SK-N-SH (cell line): Measurements from ENCODE around the gene ENDOV. TPM values are rescaled to one million over a fixed set of nuclear protein-coding genes. Genes with fewer than 3 reads are reported as not detected.
A peak's percentile ranks its signal among the peaks of the same experiment; 100 is the strongest.

ENCODE experiments used
- CTCF ChIA-PET: fragments of 300-600, 350-600 bp; formaldehyde crosslinking; extraction: SDS; loops from one replicate; lab custom pipeline; 2021; lab: Yijun Ruan, JAX
- POLR2A ChIA-PET: fragments of 350-600 bp; sonication (Branson Sonifier 250); formaldehyde crosslinking; extraction: SDS; loops from one replicate; lab custom pipeline; 2020; ENCODE audit warnings: antibody characterized with exemption, inconsistent platforms; lab: Yijun Ruan, JAX
- DNase-seq: peaks from one replicate; pipeline ENCODE4 v3.0.0; 2012
- H2AFZ ChIP-seq: fragments of 200-600 bp; sonication (generic); 2 replicates; pipeline ENCODE4 v1.8.1; 2016; ENCODE audit warnings: antibody characterized with exemption, mild to moderate bottlenecking, low read depth
- H3F3A ChIP-seq: fragments of 200-600 bp; sonication (generic); replicated peaks from 2 replicates; pipeline ENCODE3; 2016; ENCODE audit warnings: antibody characterized with exemption, mild to moderate bottlenecking; ENCODE audit not compliant: insufficient read depth
- H3K27ac ChIP-seq, 2 experiments: fragments of 200-500 bp in 1 of 2; fragments of 200-600 bp in 1 of 2; sonication (Bioruptor generic) in 1 of 2; sonication (generic), shearing (Covaris generic) in 1 of 2; 2 replicates each; pipeline versions ENCODE4 v1.5.1 to v1.6.1; 2014 to 2016; ENCODE audit warnings: low read depth in 2 of 2, inconsistent platforms in 1 of 2, low read length in 1 of 2, mild to moderate bottlenecking in 1 of 2, mixed read lengths in 1 of 2
- H3K27me3 ChIP-seq: fragments of 200-600 bp; sonication (generic), shearing (Covaris generic); 2 replicates; pipeline ENCODE4 v1.6.1; 2016; ENCODE audit warnings: mixed run types; ENCODE audit not compliant: insufficient read depth
- H3K36me3 ChIP-seq, 2 experiments: fragments of 200-500 bp in 1 of 2; fragments of 200-600 bp in 1 of 2; sonication (Bioruptor generic) in 1 of 2; sonication (generic) in 1 of 2; replicated peaks in 1 of 2; 2 replicates each; pipeline versions ENCODE3 to v1.5.1; 2014 to 2016; ENCODE audit warnings: low read length in 1 of 2, mild to moderate bottlenecking in 1 of 2; ENCODE audit not compliant: insufficient read depth in 2 of 2, control insufficient read depth in 1 of 2
- H3K4me1 ChIP-seq, 2 experiments: fragments of 200-500 bp in 1 of 2; fragments of 200-600 bp in 1 of 2; sonication (Bioruptor generic) in 1 of 2; sonication (generic), shearing (Covaris generic) in 1 of 2; 2 replicates each; pipeline versions ENCODE4 v1.5.1 to v1.6.1; 2014 to 2016; ENCODE audit warnings: low read depth in 1 of 2, low read length in 1 of 2, mixed run types in 1 of 2; ENCODE audit not compliant: insufficient read depth in 2 of 2, control insufficient read depth in 1 of 2
- H3K4me2 ChIP-seq: fragments of 200-600 bp; sonication (generic), shearing (Covaris generic); 2 replicates; pipeline ENCODE4 v1.6.1; 2017; ENCODE audit warnings: mixed run types
- H3K4me3 ChIP-seq, 2 experiments: fragments of 200-500 bp in 1 of 2; fragments of 200-600 bp in 1 of 2; sonication (Bioruptor generic) in 1 of 2; sonication (generic), shearing (Covaris generic) in 1 of 2; 2 replicates each; pipeline versions ENCODE4 v1.5.1 to v1.8.1; 2014 to 2016; ENCODE audit warnings: low read depth in 2 of 2, inconsistent platforms in 1 of 2, low read length in 1 of 2, mild to moderate bottlenecking in 1 of 2, mixed read lengths in 1 of 2, moderate library complexity in 1 of 2
- H3K79me2 ChIP-seq: fragments of 200-600 bp; sonication (generic); 2 replicates; pipeline ENCODE4 v1.8.1; 2017; ENCODE audit warnings: mild to moderate bottlenecking; ENCODE audit not compliant: insufficient read depth
- H3K9ac ChIP-seq: fragments of 200-600 bp; sonication (generic); 2 replicates; pipeline ENCODE4 v1.6.1; 2017; ENCODE audit warnings: mixed run types
- H3K9me2 ChIP-seq: fragments of 200-600 bp; sonication (generic); 2 replicates; pipeline ENCODE4 v1.6.1; 2017; ENCODE audit warnings: mixed run types
- H3K9me3 ChIP-seq: fragments of 200-600 bp; sonication (generic); 2 replicates; pipeline ENCODE4 v1.6.1; 2017; ENCODE audit warnings: mixed run types, mild to moderate bottlenecking, moderate library complexity
- H4K20me1 ChIP-seq: fragments of 200-600 bp; sonication (generic); 2 replicates; pipeline ENCODE4 v1.6.1; 2017; ENCODE audit warnings: mild to moderate bottlenecking, mixed run types; ENCODE audit not compliant: insufficient read depth
- FOSL2 ChIP-seq: IDR thresholded peaks from 2 replicates; pipeline ENCODE4 v1.4.0; 2012; ENCODE audit warnings: low read depth, mild to moderate bottlenecking, moderate library complexity, borderline replicate concordance
- FOXJ3 ChIP-seq: sonication (generic); formaldehyde crosslinking; IDR thresholded peaks from 2 replicates; pipeline ENCODE4 v1.5.1; 2020; ENCODE audit warnings: mild to moderate bottlenecking, missing genetic modification reagents
- FOXM1 ChIP-seq: IDR thresholded peaks from 2 replicates; pipeline ENCODE4 v1.4.0; 2012; ENCODE audit warnings: low read depth, mild to moderate bottlenecking
- GABPA ChIP-seq: IDR thresholded peaks from 2 replicates; pipeline ENCODE4 v1.4.0; 2012; ENCODE audit warnings: low read depth, mild to moderate bottlenecking
- IRF3 ChIP-seq: fragments of 150-350 bp; IDR thresholded peaks from 2 replicates; pipeline ENCODE4 v1.6.1; 2016; ENCODE audit warnings: mild to moderate bottlenecking, low read depth, low read length
- MXI1 ChIP-seq: IDR thresholded peaks from 2 replicates; pipeline ENCODE4 v1.6.1; 2012; ENCODE audit warnings: mild to moderate bottlenecking, low read depth, low read length, improper control_type of control experiment
- POLR2AphosphoS5 ChIP-seq: IDR thresholded peaks from 2 replicates; pipeline ENCODE4 v1.6.1; 2012; ENCODE audit warnings: low read depth, low read length
- REST ChIP-seq: IDR thresholded peaks from 2 replicates; pipeline ENCODE4 v1.6.1; 2012; ENCODE audit warnings: mild to moderate bottlenecking, low read depth, low read length, moderate library complexity
- SIN3A ChIP-seq: IDR thresholded peaks from 2 replicates; pipeline ENCODE4 v1.6.1; 2012; ENCODE audit warnings: low read depth, mild to moderate bottlenecking, low read length, moderate library complexity, borderline replicate concordance
- TEAD4 ChIP-seq: IDR thresholded peaks from 2 replicates; pipeline ENCODE4 v1.4.0; 2012; ENCODE audit warnings: mild to moderate bottlenecking, borderline replicate concordance; ENCODE audit not compliant: insufficient read depth
- WGBS: methylation state at CpG from one replicate; pipeline ENCODE4 v1.1.6; 2017; ENCODE audit warnings: low lambda C conversion rate; 5-methylcytosine and 5-hydroxymethylcytosine counted together
- polyA plus RNA-seq, 3 experiments: library from polyadenylated mRNA; depleted of rRNA; stranded (reverse); fragments of >200 nt; gene quantifications; 2 replicates each; pipeline ENCODE4 v1.2.3, GENCODE V29; 2012

ENDOV gene
- polyA plus RNA-seq, 1 of the 3 experiments (the other 2 are of a cell fraction), result 83.6 TPM

GRCh38 chr17:80415626-80416137 lies 715 bp downstream of the ENDOV start:
- no peak for DNase-seq
- Histone ChIP-seq H4K20me1 (peaks cover 31% of the 10 kb centered on the region), H3F3A (peaks cover 5% of the 10 kb centered on the region), H3K9me2 (no peaks in the 10 kb centered on the region), H3K4me3 (peak overlapping the region; percentile 98 to 99), H3K9me3 (no peaks in the 10 kb centered on the region), H3K27me3 (no peaks in the 10 kb centered on the region), H3K9ac (peak overlapping the region; percentile 98), H3K79me2 (peaks cover 48% of the 10 kb centered on the region), H3K27ac (peak overlapping the region; percentile 99), H3K4me1 (peaks cover 5 to 25% of the 10 kb centered on the region in 2 experiments; a peak in 2 of 4 replicates), H3K4me2 (peak overlapping the region; percentile 94), H3K36me3 (peaks cover 25 to 28% of the 10 kb centered on the region in 2 experiments), H2AFZ (peak overlapping the region; percentile 80)
- CTCF ChIA-PET, result interaction anchor here (1.1 to 6.5 kb wide), 7 partner anchors 10 to 566 kb away, joined by 3 to 47 read pairs (median 4); no protein-coding TSS in a partner anchor
- POLR2A ChIA-PET, result interaction anchor here (1.2 to 2.3 kb wide), 3 partner anchors 9 to 39 kb away, joined by 5 to 8 read pairs (median 7); no protein-coding TSS in a partner anchor
- no peak for TF ChIP-seq GABPA
- TF ChIP-seq FOXM1, result no peak
- peak; percentile 7; the same call in 1 of the 2 replicates for TF ChIP-seq FOXJ3 (CRISPR knock-in tag)
- no peak for TF ChIP-seq REST
- TF ChIP-seq SIN3A, result 0 out of 2 replicates have a peak, but pooled peaks have one; percentile 3
- no peak for TF ChIP-seq POLR2AphosphoS5
- no peak for TF ChIP-seq TEAD4
- TF ChIP-seq FOSL2, result no peak
- TF ChIP-seq IRF3, result no peak
- peak; percentile 29; the same call in 1 of the 2 replicates for TF ChIP-seq MXI1
- WGBS, result 3% methylated on average over 37 of the region's 39 CpGs
